ENCODE results near the gene AURKB. TPM values are rescaled to one million over a fixed set of nuclear protein-coding genes. Genes with fewer than 3 reads are reported as not detected.
A peak's percentile ranks its signal among the peaks of the same experiment; 100 is the strongest.

Gene AURKB
- total and polyA plus RNA-seq, 2 of the 13 experiments (the other 11 are each of a cell fraction or from before 2014, with no cell fraction given) = 29.5 to 75.3 TPM

GRCh38 chr17:8212312-8213180, 2.2 kb upstream of the AURKB start:
- ATAC-seq (peak; percentile 71), FAIRE-seq (peak; percentile 98), DNase-seq (ENCODE audit: low spot score) (peak; percentile 91)
- Histone ChIP-seq H3K4me1 (ENCODE audit: insufficient read depth, low read length) (peaks cover 45% of the 10 kb centered on the region), H3K27me3 (ENCODE audit: control insufficient read depth in 1 of 2, insufficient read depth in 2 of 2, low read length in 2 of 2) (no peaks in the 10 kb centered on the region; a peak in 1 of 5 replicates), H3K9me3 (ENCODE audit: low read length) (no peaks in the 10 kb centered on the region), H3K4me2 (ENCODE audit: low read depth, low read length) (peak overlapping the region; percentile 87), H4K20me1 (ENCODE audit: insufficient read depth, low read length) (no peaks in the 10 kb centered on the region), H3K4me3 (replicated peaks in 1 of 3; ENCODE audit: insufficient read depth in 1 of 3, low read depth in 2 of 3, low read length in 3 of 3) (peak overlapping the region; percentile 71 to 87 (median 75); a peak in 5 of 6 replicates), H2AFZ (ENCODE audit: low read length) (peak overlapping the region; percentile 13), H3K36me3 (replicated peaks in 1 of 2; ENCODE audit: control insufficient read depth in 1 of 2, insufficient read depth in 2 of 2, low read length in 2 of 2) (peaks cover 0 to 4% of the 10 kb centered on the region in 2 experiments; a peak in 1 of 5 replicates), H3K9ac (ENCODE audit: insufficient read depth, low read depth, low read length) (peak overlapping the region; percentile 87), H3K27ac (ENCODE audit: extremely low read length, insufficient read depth, low read length) (peak overlapping the region; percentile 91), H3K79me2 (ENCODE audit: insufficient read depth, low read length) (peaks cover 23% of the 10 kb centered on the region)
- CTCF ChIA-PET (ENCODE audit: low intra/inter-chr PET ratio, low total read pairs) = no interaction called here
- in situ Hi-C loops (cut with HindIII; ENCODE audit: extremely low pct_ligation_motif_present, low pct_unique_long_range_greater_than_20kb) = no loop called here
- POLR2A ChIA-PET = interaction anchor here (0.7 to 6.5 kb wide), 12 partner anchors 10 to 83 kb away, joined by 3 to 105 read pairs (median 6); partner anchors contain the start of genes BORCS6, CTC1, RANGRF and SLC25A35
- 5% methylated on average over 14 of the region's 14 CpGs for WGBS (ENCODE audit: low lambda C conversion rate)
- intact Hi-C loops (cut with micrococcal nuclease; ENCODE audit: unreplicated experiment) = no loop called here
- no TSS peak for BruUV-seq (replicated peaks)
- peak; percentile 52 for TF ChIP-seq YY1 (IDR thresholded peaks at IDR 0.05; ENCODE audit: insufficient read depth, insufficient replicate concordance, low read depth, low read length)
- TF ChIP-seq, protein P1, sequence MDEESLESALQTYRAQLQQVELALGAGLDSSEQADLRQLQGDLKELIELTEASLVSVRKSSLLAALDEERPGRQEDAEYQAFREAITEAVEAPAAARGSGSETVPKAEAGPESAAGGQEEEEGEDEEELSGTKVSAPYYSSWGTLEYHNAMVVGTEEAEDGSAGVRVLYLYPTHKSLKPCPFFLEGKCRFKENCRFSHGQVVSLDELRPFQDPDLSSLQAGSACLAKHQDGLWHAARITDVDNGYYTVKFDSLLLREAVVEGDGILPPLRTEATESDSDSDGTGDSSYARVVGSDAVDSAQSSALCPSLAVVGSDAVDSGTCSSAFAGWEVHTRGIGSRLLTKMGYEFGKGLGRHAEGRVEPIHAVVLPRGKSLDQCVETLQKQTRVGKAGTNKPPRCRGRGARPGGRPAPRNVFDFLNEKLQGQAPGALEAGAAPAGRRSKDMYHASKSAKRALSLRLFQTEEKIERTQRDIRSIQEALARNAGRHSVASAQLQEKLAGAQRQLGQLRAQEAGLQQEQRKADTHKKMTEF (CRISPR knock-in tag; IDR thresholded peaks at IDR 0.05) = peak; percentile 68
- 0 out of 2 replicates have a peak, but pooled peaks have one; percentile 49 for TF ChIP-seq ESRRA (CRISPR knock-in tag; IDR thresholded peaks at IDR 0.05; ENCODE audit: low read depth)
- TF ChIP-seq ZNF121 (CRISPR knock-in tag; IDR thresholded peaks at IDR 0.05) = 0 out of 2 replicates have a peak, but pooled peaks have one; percentile 8
- peak; percentile 95 for TF ChIP-seq ZMYM2 (CRISPR knock-in tag; IDR thresholded peaks at IDR 0.05)
- TF ChIP-seq, protein P2, sequence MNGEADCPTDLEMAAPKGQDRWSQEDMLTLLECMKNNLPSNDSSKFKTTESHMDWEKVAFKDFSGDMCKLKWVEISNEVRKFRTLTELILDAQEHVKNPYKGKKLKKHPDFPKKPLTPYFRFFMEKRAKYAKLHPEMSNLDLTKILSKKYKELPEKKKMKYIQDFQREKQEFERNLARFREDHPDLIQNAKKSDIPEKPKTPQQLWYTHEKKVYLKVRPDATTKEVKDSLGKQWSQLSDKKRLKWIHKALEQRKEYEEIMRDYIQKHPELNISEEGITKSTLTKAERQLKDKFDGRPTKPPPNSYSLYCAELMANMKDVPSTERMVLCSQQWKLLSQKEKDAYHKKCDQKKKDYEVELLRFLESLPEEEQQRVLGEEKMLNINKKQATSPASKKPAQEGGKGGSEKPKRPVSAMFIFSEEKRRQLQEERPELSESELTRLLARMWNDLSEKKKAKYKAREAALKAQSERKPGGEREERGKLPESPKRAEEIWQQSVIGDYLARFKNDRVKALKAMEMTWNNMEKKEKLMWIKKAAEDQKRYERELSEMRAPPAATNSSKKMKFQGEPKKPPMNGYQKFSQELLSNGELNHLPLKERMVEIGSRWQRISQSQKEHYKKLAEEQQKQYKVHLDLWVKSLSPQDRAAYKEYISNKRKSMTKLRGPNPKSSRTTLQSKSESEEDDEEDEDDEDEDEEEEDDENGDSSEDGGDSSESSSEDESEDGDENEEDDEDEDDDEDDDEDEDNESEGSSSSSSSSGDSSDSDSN (CRISPR knock-in tag; IDR thresholded peaks at IDR 0.05) = peak; percentile 58
- TF ChIP-seq ZNF12 (CRISPR knock-in tag; IDR thresholded peaks at IDR 0.05) = peak; percentile 64
- peak; percentile 87 for TF ChIP-seq RARA (CRISPR knock-in tag; IDR thresholded peaks at IDR 0.05)
- TF ChIP-seq MAFF (IDR thresholded peaks at IDR 0.05; ENCODE audit: low read depth, low read length) = peak; percentile 81
- peak; percentile 81 for TF ChIP-seq PITX1 (CRISPR knock-in tag; IDR thresholded peaks at IDR 0.05)
- no peak for TF ChIP-seq CREB1 (IDR thresholded peaks at IDR 0.05)
- peak; percentile 42; the same call in 1 of the 2 replicates for TF ChIP-seq CREB1 (CRISPR knock-in tag; IDR thresholded peaks at IDR 0.05)
- no peak for TF ChIP-seq E2F1 (CRISPR knock-in tag; IDR thresholded peaks at IDR 0.05)
- TF ChIP-seq KLF9 (CRISPR knock-in tag; IDR thresholded peaks at IDR 0.05; ENCODE audit: low read depth) = no peak
- TF ChIP-seq NFKB2 (CRISPR knock-in tag; IDR thresholded peaks at IDR 0.05; ENCODE audit: borderline replicate concordance) = no peak
- peak; percentile 87 for TF ChIP-seq MED1 (CRISPR knock-in tag; IDR thresholded peaks at IDR 0.05)
- TF ChIP-seq SIN3A (IDR thresholded peaks at IDR 0.05; ENCODE audit: borderline replicate concordance, low read depth, low read length) = 0 out of 2 replicates have a peak, but pooled peaks have one; percentile 43
- TF ChIP-seq ZNF614 (CRISPR knock-in tag; IDR thresholded peaks at IDR 0.05; ENCODE audit: borderline replicate concordance) = peak; percentile 51; the same call in 1 of the 2 replicates

Data from HepG2 (cell line).